Measurements from ENCODE around the gene CACNA1C. TPM values are rescaled to one million over a fixed set of nuclear protein-coding genes. Genes with fewer than 3 reads are reported as not detected.

Gene CACNA1C
- total RNA-seq, 1 experiment from 2014 or later, result 1.1 TPM

- no CpG with 5 or more reads among the region's 2 CpGs for WGBS (ENCODE audit: extremely low coverage, insufficient read length, low lambda C conversion rate)
- no peak overlapping the region for H3K4me3 Mint-ChIP-seq
- no peaks in the 10 kb centered on the region for H3K36me3 Mint-ChIP-seq (ENCODE audit: insufficient read depth in 1 of 3, low read depth in 3 of 3)
- H3K23me2 ChIP-seq (ENCODE audit: insufficient read length, low read depth, low read length, poor library complexity, severe bottlenecking), result no peaks in the 10 kb centered on the region
- H3K9me3 Mint-ChIP-seq, result no peaks in the 10 kb centered on the region
- H2BK12ac ChIP-seq (ENCODE audit: insufficient read length, low read depth, low read length), result no peak overlapping the region
- H2AFZ ChIP-seq (ENCODE audit: low read length), result no peak overlapping the region
- H3K9ac ChIP-seq (ENCODE audit: extremely low read depth, insufficient read length, low read length), result no peak overlapping the region
- no peaks in the 10 kb centered on the region for H3K79me1 ChIP-seq (ENCODE audit: insufficient read depth, low read depth, low read length, poor library complexity, severe bottlenecking)
- H4K8ac ChIP-seq (replicated peaks; ENCODE audit: insufficient read length, low read depth, low read length), result no peak overlapping the region
- peaks cover 0 to 11% of the 10 kb centered on the region in 2 experiments; a peak in 3 of 4 replicates for H3K4me1 Mint-ChIP-seq
- no peak overlapping the region for H3K27ac ChIP-seq (ENCODE audit: insufficient read length, low read depth, low read length)
- no peak overlapping the region for H3K27ac Mint-ChIP-seq
- H3K4ac ChIP-seq (ENCODE audit: low read depth, low read length), result no peak overlapping the region
- H4K91ac ChIP-seq (ENCODE audit: insufficient read length, low read depth, low read length), result no peak overlapping the region
- H3K18ac ChIP-seq (ENCODE audit: insufficient read length, low read depth, low read length), result no peak overlapping the region
- no peak overlapping the region for H4K5ac ChIP-seq (ENCODE audit: insufficient read length, low read depth, low read length)
- no peaks in the 10 kb centered on the region; the same call in none of the 2 replicates for H3K27me3 Mint-ChIP-seq (ENCODE audit: low read depth)
- H2BK15ac ChIP-seq (ENCODE audit: low read depth, low read length), result no peak overlapping the region
- no peak overlapping the region for H3T11ph ChIP-seq (ENCODE audit: low read length)
- H3K4me1 ChIP-seq (ENCODE audit: insufficient read depth, low read length), result no peaks in the 10 kb centered on the region
- no peak overlapping the region for H2AK5ac ChIP-seq (ENCODE audit: insufficient read length, low read length)
- H2BK5ac ChIP-seq (ENCODE audit: insufficient read length, low read length), result no peak overlapping the region
- no peak overlapping the region for H2BK20ac ChIP-seq (ENCODE audit: low read depth, low read length, poor library complexity, severe bottlenecking)
- H3K23ac ChIP-seq (ENCODE audit: insufficient read length, low read depth, low read length), result no peak overlapping the region
- no peak overlapping the region for H2BK120ac ChIP-seq (ENCODE audit: low read depth, low read length, poor library complexity, severe bottlenecking)
- no peak overlapping the region for H3K14ac ChIP-seq (ENCODE audit: insufficient read depth, low read length)
- no peak overlapping the region for H3K56ac ChIP-seq (ENCODE audit: insufficient read length, low read depth, low read length)
- no peaks in the 10 kb centered on the region for H3K79me2 ChIP-seq (ENCODE audit: insufficient read depth, low read length)
- no peaks in the 10 kb centered on the region for H4K20me1 ChIP-seq (ENCODE audit: control insufficient read depth, insufficient read depth, insufficient read length)
- TF ChIP-seq CTCF (conservative IDR thresholded peaks at IDR 0.05), result no peak
- DNase-seq, result no peak
- no peaks in the 10 kb centered on the region for H3K27me3 ChIP-seq (ENCODE audit: insufficient read depth, low read length)
- no peaks in the 10 kb centered on the region for H3K9me3 ChIP-seq (ENCODE audit: control insufficient read depth, low read depth, low read length)
- H3K4me2 ChIP-seq (ENCODE audit: insufficient read depth, insufficient read length, low read length), result no peak overlapping the region
Measured at GRCh38 chr12:2225696-2226095, 172.9 kb downstream of the CACNA1C start.

Measured in H9 (cell line).